Natural killer cell treated with Interleukin-12 subunit alpha and Interleukin-12 subunit beta and Interleukin-15 and Interleukin-18, amount 100 ng/mL, for 72 hours (primary cell): ENCODE data around the gene GPA33. TPM values are rescaled to one million over a fixed set of nuclear protein-coding genes. Genes with fewer than 3 reads are reported as not detected.

Experiments
- ATAC-seq, 2 donors: fragments of 150-1000 bp; cut with Tn5 transposase in 1 of 2; sonication (Bioruptor Pico), chemical (Tn5 transposase) in 1 of 2; 2 replicates each; pipeline ENCODE4 v1.10.0; 2021
- DNase-seq: peaks from one replicate; pipeline ENCODE4 v3.0.0; 2022; ENCODE audit warnings: low spot score
- H3K27ac Mint-ChIP-seq, 2 donors: 1 replicate in 1 of 2; 2 replicates in 1 of 2; pipeline ENCODE4 v1.8.0; 2022; ENCODE audit warnings: mixed read lengths in 2 of 2, mild to moderate bottlenecking in 1 of 2, moderate library complexity in 1 of 2
- H3K27me3 Mint-ChIP-seq, 2 donors: 1 replicate in 1 of 2; 2 replicates in 1 of 2; pipeline ENCODE4 v1.8.0; 2022; ENCODE audit warnings: mixed read lengths in 2 of 2
- H3K36me3 Mint-ChIP-seq: one replicate; pipeline ENCODE4 v1.8.0; 2022; ENCODE audit warnings: mixed read lengths
- H3K4me1 Mint-ChIP-seq, 2 donors: 1 replicate in 1 of 2; 2 replicates in 1 of 2; pipeline ENCODE4 v1.8.0; 2022; ENCODE audit warnings: low read depth in 2 of 2, mixed read lengths in 2 of 2, mild to moderate bottlenecking in 1 of 2
- H3K4me3 Mint-ChIP-seq: one replicate; pipeline ENCODE4 v1.8.0; 2022; ENCODE audit warnings: mixed read lengths
- H3K9me3 Mint-ChIP-seq: 2 replicates; pipeline ENCODE4 v1.8.0; 2022; ENCODE audit warnings: mixed read lengths
- total RNA-seq, 2 donors: library from RNA; stranded (reverse); gene quantifications; one replicate each; pipeline ENCODE4 v1.2.3, GENCODE V29; 2022

The GPA33 gene
- total RNA-seq, 2 donors from 2014 or later, result not detected

DNA sequence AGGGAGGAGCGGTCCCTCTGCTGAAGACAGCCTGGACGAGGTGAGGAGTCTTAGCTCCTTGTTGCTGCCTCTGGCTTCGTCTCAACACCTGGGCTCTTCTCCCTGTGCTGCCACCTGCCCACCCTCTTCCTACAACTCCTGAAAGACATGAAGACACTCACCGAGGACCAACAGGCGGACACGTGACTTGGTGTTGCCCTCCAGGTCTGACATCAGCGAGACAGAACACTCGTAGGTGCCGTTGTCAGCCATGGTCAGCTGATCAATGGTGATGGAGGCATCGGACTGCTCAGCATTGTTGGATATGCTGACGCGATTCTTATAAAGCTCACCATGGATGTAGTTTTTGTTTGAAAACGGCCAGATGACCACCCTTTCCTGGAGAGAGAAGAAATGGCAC lies 21.4 kb downstream of the GPA33 start:
- H3K36me3 Mint-ChIP-seq, result no peaks in the 10 kb centered on the region
- no peaks in the 10 kb centered on the region for H3K4me1 Mint-ChIP-seq
- no peak for ATAC-seq
- H3K4me3 Mint-ChIP-seq, result no peak overlapping the region
- no peak for DNase-seq
- no peak overlapping the region for H3K27ac Mint-ChIP-seq
- no peaks in the 10 kb centered on the region for H3K27me3 Mint-ChIP-seq
- no peaks in the 10 kb centered on the region for H3K9me3 Mint-ChIP-seq

DNA sequence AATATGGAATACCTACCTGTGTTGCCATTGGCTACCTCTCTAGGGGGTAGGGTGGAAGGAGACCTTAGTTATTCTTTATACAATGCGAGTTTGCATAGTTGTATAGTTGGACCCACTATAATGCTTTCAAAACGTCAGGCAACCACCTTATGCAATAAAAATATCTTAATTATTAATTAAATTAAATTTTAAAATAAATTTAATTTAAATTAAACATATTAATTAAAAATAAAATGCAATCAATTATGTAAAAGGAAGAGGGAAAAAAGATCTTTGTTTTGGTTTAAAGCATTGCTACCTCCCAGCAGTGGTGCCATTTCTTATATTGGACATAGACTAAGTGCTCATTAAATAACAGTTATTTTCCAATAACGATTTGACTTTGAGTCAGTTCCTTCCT lies 22.3 kb downstream of the GPA33 start:
- Mint-ChIP-seq H3K36me3 (no peaks in the 10 kb centered on the region), H3K27ac (no peak overlapping the region), H3K27me3 (no peaks in the 10 kb centered on the region), H3K4me1 (no peaks in the 10 kb centered on the region), H3K4me3 (no peak overlapping the region), H3K9me3 (no peaks in the 10 kb centered on the region)
- no peak for ATAC-seq
- DNase-seq, result no peak

DNA sequence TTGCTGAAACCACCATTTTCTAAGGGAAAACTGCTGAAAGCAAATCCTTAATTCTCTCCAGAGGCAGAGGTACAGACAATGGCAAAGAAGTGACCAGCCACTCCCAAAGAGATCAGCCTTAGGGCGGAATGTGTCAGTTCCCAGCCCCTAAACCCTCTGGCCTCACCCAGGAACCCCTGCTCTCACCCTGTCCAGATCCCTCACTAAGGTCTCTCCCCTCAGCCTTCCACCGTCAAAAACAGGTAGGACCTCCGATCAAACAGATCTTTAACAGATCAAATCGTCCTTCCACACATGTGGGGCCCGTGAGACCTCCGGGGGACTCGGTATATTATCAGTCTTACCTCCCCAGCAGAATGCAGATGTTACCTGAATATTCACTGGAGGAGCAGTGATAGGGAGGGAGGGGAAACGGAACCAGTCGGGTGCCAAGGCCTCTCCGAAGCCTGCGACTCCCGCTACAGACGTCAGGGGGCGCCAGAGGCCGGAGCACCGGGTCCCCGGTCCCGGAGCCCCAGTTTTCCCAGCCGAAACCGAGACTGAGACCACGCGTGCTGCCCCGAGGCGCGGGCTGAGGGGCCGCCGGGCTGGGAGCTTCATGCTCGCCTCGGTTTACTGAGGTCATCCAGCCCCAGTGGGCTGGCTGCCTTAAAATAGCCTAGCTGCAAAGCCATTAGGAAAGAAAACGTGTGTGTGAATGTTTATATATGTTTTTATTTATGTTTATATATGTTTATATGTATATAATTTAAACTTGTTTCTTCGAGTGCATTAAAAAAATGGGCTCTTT lies 23.6 kb downstream of the GPA33 start:
- H3K4me1 Mint-ChIP-seq, result no peaks in the 10 kb centered on the region
- H3K27ac Mint-ChIP-seq, result no peak overlapping the region
- H3K9me3 Mint-ChIP-seq, result no peaks in the 10 kb centered on the region
- ATAC-seq, result peak; percentile 86 to 88
- no peaks in the 10 kb centered on the region for H3K27me3 Mint-ChIP-seq
- DNase-seq, result peak; percentile 75
- no peak overlapping the region for H3K4me3 Mint-ChIP-seq
- H3K36me3 Mint-ChIP-seq, result no peaks in the 10 kb centered on the region

DNA sequence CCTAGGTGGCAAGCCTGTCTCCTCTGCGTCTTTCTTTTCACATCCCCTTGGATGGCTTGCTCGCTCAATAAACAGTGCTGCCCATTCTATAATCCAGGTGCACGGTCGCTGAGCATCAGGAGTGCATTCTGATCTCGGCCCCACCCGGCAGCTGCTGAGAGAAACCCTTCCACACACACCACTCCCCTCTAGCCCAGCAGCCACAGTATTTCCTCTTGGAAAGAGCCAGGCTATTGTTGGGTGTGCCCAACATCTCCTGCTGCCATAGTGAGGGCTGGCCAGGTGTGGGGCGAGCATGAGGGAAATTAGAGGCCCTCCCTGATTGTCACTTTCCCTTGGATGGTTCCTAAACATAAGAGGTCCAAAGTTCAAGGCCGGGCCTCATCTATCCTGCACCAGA lies 24.7 kb downstream of the GPA33 start:
- H3K36me3 Mint-ChIP-seq, result no peaks in the 10 kb centered on the region
- no peaks in the 10 kb centered on the region for H3K4me1 Mint-ChIP-seq
- H3K9me3 Mint-ChIP-seq, result no peaks in the 10 kb centered on the region
- ATAC-seq, result no peak
- no peak overlapping the region for H3K4me3 Mint-ChIP-seq
- no peaks in the 10 kb centered on the region for H3K27me3 Mint-ChIP-seq
- H3K27ac Mint-ChIP-seq, result no peak overlapping the region
- no peak for DNase-seq

DNA sequence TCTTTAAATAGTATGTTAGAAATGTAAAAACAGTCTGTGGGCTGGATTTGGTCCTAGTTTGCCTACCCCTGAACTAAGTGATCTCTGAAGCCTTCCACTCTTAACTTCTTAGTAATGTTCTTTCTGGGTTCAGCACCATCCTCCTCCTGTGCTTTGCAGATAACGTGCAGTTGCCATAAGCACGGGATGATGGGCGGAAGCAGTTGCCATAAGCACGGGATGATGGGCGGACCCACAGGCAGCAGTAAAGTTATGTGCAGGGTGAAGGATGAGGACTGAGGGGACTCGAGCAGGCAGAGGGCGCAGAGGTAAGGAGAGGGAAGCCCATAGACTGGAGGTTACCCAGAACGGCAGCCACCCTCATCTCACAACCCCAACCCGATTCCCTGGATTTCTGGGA lies 25.6 kb downstream of the GPA33 start:
- Mint-ChIP-seq H3K27me3 (no peaks in the 10 kb centered on the region), H3K9me3 (no peaks in the 10 kb centered on the region), H3K4me3 (no peak overlapping the region), H3K36me3 (no peaks in the 10 kb centered on the region), H3K27ac (no peak overlapping the region), H3K4me1 (peaks cover under 1% of the 10 kb centered on the region in 2 donors)
- no peak for ATAC-seq
- no peak for DNase-seq

DNA sequence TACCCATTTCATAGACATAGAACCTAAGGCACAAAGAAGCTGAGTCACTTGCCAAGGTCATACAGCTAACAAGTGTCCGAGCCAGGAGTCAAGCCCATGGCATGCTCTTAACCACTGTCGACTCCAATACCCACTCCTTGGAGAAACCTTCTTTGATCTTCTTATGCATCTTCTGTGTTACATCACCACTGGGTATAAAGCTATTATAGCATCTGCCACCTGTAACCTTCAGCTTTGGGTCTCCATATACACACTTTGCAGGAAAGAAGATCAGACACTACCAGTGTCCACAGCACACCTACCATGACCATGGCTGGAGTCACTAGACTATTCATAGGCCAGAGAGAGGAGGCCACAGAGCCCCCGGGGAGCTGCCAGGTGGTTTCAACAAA lies 29.1 kb downstream of the GPA33 start:
- Mint-ChIP-seq H3K27ac (no peak overlapping the region), H3K9me3 (no peaks in the 10 kb centered on the region), H3K27me3 (no peaks in the 10 kb centered on the region), H3K36me3 (no peaks in the 10 kb centered on the region), H3K4me3 (no peak overlapping the region), H3K4me1 (peaks cover 7% of the 10 kb centered on the region in 2 donors)
- ATAC-seq, result no peak
- DNase-seq, result no peak

DNA sequence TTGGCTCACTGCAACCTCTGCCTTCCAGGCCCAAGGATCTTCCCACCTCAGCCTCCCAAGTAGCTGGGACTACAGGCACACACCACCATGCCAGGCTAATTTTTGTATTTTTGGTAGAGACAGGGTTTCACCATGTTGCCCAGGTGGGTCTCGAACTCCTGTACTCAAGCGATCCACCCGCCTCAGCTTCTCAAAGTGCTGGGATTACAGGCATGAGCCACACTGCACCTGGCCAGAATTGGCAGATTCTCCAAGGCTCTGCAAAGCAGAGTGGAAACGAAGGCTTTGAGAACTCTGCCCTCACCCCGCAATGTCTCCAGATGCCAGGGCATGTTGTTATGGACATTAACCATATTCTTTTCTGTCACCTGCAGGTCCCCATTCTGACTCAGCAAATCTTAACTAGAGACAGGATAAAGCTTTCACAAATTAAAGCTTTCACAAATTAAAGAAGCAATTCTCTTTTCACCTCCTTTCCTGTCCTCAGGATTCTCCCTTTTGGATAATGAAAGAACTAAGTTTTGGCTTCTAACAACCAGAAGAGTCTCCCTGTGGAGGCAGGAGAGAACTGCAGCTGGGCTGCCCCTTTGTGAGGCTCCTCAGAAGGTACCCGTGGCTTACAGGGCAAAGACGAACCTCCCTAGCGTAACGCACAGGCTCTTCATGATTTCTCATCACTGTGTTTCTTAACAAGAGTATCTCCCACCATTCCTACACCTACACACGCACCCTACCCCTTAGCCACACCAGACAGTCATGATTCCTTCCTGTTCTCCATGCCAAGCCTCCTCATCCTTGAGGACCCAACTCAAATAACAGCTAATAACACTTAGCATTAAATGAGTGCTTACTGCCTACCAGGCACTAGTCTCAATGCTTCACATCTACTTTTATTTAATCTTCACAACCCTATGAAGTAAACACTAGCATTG lies 29.8 kb downstream of the GPA33 start:
- DNase-seq, result no peak
- Mint-ChIP-seq H3K4me3 (no peak overlapping the region), H3K9me3 (no peaks in the 10 kb centered on the region), H3K36me3 (no peaks in the 10 kb centered on the region), H3K27ac (no peak overlapping the region), H3K27me3 (no peaks in the 10 kb centered on the region), H3K4me1 (peaks cover 7 to 9% of the 10 kb centered on the region in 2 donors)
- ATAC-seq, result no peak

DNA sequence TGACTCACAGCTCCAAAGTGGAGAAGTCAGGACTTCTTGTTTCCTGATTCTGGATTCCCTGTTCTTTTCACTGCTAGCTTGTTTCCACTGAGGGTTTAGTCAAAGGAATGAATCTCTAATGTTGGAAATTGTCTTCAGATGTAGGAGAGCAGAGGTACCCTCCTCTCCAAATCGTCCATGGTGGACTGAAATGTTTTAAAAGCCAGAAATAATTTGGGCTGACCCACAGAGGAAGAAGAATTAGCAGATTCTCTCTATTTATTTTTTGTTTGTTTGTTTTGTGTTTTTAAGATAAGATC lies 30.4 kb downstream of the GPA33 start:
- H3K4me1 Mint-ChIP-seq, result peaks cover 7 to 16% of the 10 kb centered on the region in 2 donors
- no peak overlapping the region for H3K4me3 Mint-ChIP-seq
- no peaks in the 10 kb centered on the region for H3K36me3 Mint-ChIP-seq
- no peaks in the 10 kb centered on the region for H3K9me3 Mint-ChIP-seq
- ATAC-seq, result no peak
- no peak overlapping the region for H3K27ac Mint-ChIP-seq
- no peak for DNase-seq
- H3K27me3 Mint-ChIP-seq, result no peaks in the 10 kb centered on the region

DNA sequence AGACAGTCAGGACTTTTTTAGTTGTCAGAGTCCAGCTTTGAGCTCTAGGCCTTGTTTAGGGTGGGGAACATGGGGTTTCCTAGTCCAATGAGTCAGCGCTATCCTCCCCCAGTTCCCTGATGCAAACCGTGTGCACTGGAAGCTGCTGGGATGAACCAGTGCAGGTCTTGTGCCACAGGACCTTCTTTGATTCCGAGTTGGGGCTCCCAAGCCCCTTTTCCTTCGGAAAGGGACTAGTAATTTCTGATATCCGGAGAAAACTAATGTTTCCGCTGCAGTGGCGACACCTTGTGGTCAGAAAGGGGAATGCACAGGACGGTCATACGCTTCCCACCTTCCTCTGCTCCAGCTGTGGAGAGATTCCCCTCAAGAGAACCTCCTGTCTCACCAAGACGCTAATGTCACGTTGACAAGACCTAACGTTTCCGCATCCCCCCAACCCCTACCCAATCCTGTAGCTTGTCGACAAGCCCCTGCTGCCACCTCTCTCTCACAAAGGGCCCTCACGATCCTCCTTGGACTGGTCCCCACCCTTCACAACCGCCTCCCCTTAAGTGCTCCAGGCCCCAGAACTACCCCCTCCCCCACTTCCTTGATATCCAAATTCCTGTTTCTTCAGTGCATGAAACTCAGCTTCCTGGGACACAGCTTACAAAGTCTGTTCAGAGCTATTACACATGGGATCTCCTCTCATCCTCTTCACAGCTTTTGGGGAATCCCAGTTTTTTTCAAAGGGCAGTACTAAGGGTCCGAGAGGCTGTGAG lies 30.9 kb downstream of the GPA33 start:
- Mint-ChIP-seq H3K27ac (peak overlapping the region in 1 of 2 donors; percentile 68), H3K4me1 (peaks cover 7 to 16% of the 10 kb centered on the region in 2 donors), H3K4me3 (no peak overlapping the region), H3K9me3 (no peaks in the 10 kb centered on the region), H3K36me3 (no peaks in the 10 kb centered on the region), H3K27me3 (no peaks in the 10 kb centered on the region)
- peak; percentile 53 to 75 for ATAC-seq
- DNase-seq, result peak; percentile 67

DNA sequence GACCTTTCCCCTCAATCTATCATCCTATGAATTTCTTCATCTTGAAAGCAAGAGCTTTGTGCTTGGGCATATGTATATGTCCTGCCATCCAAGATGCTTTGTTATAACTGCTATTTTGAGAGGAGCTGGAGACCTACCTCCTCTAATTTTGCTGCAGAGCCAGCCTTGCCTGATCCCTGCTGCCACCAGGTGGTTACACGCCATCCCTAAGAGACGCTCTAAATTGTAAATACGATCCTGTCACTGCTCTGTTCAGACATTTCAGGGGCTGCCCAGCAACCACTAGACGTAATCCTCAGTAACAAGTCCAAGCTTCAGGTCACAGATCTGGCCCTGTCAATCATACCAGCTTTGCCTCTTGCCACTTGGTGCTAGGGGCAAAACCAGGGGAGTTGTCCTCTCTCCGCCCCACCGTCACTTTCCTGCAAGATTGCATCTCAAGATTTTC lies 32.9 kb downstream of the GPA33 start:
- peaks cover 7 to 21% of the 10 kb centered on the region in 2 donors for H3K4me1 Mint-ChIP-seq
- ATAC-seq, result no peak
- no peak overlapping the region for H3K27ac Mint-ChIP-seq
- no peaks in the 10 kb centered on the region for H3K9me3 Mint-ChIP-seq
- DNase-seq, result no peak
- H3K4me3 Mint-ChIP-seq, result no peak overlapping the region
- H3K36me3 Mint-ChIP-seq, result no peaks in the 10 kb centered on the region
- no peaks in the 10 kb centered on the region for H3K27me3 Mint-ChIP-seq

DNA sequence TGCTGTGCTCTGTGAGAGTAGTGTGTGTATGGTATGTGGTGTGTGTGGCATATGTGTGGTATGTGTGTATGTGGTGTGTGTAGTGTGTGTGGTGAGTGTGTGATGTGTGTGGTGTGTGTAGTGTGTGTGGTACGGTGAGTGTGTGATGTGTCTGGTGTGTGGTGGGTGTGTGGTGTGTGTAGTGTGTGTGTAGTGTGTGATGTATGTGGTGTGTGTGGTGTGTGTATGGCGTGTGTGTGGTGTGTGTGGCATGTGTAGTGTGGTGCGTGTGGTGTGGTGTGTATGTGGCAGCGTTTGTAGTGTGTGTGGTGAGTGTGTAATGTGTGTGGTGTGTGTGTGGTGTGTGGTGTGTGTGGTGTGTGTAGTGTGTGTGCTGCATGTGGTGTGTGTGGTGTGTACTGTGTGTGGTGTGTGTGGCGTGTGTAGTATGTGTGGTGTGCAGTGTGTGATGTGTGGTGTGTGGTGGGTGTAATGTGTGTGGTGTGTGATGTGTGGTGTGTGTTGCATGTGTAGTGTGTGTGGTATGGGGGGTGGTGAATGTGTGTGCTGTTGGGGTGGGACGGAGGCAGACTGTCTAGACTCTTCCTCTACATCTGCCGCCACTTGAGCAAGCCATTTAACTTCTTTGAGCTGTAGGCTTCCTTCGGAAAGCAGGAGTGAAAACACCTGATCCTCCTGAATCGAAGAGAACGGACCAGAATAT lies 33.5 kb downstream of the GPA33 start:
- H3K36me3 Mint-ChIP-seq, result no peaks in the 10 kb centered on the region
- H3K27me3 Mint-ChIP-seq, result no peaks in the 10 kb centered on the region
- H3K27ac Mint-ChIP-seq, result no peak overlapping the region
- no peaks in the 10 kb centered on the region for H3K9me3 Mint-ChIP-seq
- no peak for DNase-seq
- H3K4me1 Mint-ChIP-seq, result peaks cover 7 to 21% of the 10 kb centered on the region in 2 donors
- H3K4me3 Mint-ChIP-seq, result no peak overlapping the region
- peak in 1 of 2 donors; percentile 28 for ATAC-seq

DNA sequence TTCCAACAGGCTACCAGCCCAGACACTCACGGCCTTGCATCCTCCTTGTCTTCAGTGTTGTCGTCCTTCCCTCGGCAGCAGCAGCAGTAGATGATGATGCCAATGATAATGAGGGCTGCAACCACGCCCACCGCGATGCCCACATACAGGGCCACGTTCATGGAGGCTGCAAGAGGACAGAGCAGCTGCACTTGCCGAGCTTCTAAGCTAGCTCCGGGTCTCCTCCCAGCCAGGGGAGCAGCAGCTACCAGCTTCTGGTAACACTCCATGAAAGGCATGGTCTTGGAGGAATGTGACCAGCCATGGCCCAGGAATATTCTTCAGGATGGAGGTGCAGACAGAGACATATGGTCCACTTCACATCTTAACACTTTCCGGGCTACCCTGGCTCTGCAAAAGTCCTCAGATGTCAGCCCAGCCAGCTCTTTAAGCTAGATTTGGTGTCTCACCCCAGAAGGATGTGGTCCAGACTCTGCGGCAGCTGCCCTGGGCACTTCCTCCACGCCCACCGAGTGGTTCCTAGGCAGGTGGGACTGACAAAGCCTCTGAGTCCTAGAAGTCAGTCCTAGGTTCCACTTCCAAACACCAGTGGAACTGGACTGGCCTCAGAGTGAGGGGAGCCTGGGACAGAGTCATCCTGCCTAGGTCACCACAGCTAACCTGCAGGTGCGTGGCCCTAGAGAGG lies 35.1 kb downstream of the GPA33 start:
- ATAC-seq (peak in 1 of 2 donors; percentile 59), DNase-seq (no peak)
- Mint-ChIP-seq H3K4me3 (no peak overlapping the region), H3K9me3 (no peaks in the 10 kb centered on the region), H3K27me3 (no peaks in the 10 kb centered on the region), H3K36me3 (no peaks in the 10 kb centered on the region), H3K4me1 (peaks cover 7 to 21% of the 10 kb centered on the region in 2 donors), H3K27ac (no peak overlapping the region)

DNA sequence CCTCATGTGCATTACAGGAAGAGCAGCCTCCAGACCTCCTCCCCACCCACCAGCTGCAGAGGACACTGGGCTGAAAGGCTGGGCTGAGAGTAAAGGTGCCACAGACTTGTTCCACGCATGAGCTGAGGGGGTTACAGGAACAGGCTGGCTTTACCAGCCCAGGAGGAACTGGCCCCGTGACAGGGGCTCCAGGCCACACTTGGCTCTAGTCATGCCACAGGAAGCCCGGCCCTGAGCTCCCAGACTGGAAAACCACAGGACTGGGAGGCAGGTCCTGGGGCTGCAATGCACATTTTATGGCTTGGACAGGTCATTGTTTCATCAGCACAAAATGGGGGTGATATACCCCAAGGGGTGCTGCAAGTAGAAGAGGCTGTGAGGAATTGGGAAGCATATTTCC lies 35.6 kb downstream of the GPA33 start:
- no peaks in the 10 kb centered on the region for H3K9me3 Mint-ChIP-seq
- H3K4me3 Mint-ChIP-seq, result no peak overlapping the region
- ATAC-seq, result no peak
- no peak overlapping the region for H3K27ac Mint-ChIP-seq
- H3K36me3 Mint-ChIP-seq, result no peaks in the 10 kb centered on the region
- no peak for DNase-seq
- peaks cover 6 to 20% of the 10 kb centered on the region in 2 donors for H3K4me1 Mint-ChIP-seq
- no peaks in the 10 kb centered on the region for H3K27me3 Mint-ChIP-seq
